ENCODE measurements around the gene ZGRF1. TPM values are rescaled to one million over a fixed set of nuclear protein-coding genes. Genes with fewer than 3 reads are reported as not detected.

ZGRF1 gene
- total and polyA plus RNA-seq, 10 of the 15 experiments (the other 5 are each of a cell fraction or from before 2014, with no cell fraction given), result 8.5 to 32.1 (median 20.1) TPM

DNA sequence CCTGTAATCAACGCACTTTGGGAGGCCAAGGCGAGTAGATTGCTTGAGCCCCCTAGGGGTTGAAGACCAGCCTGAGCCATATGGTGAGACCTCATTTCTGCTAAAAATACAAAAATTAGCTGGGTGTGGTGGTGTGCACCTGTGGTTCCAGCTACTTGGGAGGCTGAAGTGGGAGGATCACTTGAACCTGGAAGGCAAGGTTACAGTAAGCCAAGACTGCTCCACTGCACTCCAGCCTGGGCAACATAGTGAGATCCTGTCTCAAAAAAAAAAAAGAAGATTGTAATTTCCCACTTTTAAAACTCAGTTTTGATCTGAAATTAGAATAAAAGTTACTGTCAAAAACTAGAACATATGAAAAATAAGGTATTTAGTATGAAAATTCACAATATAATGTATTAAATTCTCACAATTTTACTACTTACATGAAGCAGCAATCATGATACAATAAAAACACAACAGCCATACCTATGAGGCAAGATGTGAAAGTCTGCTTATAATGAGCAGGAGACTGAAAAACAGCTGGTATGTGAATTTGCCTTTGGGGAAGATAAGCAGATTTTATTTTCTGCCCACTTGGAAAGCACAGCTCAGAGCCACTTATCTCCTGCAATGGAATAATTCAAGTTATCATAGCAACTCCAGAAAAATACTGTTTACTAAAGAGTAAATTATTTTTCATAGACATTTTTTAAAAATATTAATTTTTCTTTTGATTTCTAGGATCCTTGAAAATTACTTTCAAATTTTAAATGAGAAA is 50.6 kb downstream of the ZGRF1 start:
- Histone ChIP-seq H4K20me1 (ENCODE audit: control insufficient read depth, insufficient read depth) (no peaks in the 10 kb centered on the region), H3K27ac (ENCODE audit: control insufficient read depth, insufficient read depth) (no peak overlapping the region), H3K9me3 (replicated peaks; ENCODE audit: control insufficient read depth, insufficient read depth, low read length) (no peaks in the 10 kb centered on the region), H3K9ac (ENCODE audit: control insufficient read depth, insufficient read depth, low read length) (no peak overlapping the region), H3K4me2 (ENCODE audit: control insufficient read depth, insufficient read depth) (no peak overlapping the region), H2AFZ (ENCODE audit: control insufficient read depth, low read depth, low read length) (no peak overlapping the region), H3K79me2 (ENCODE audit: control insufficient read depth, insufficient read depth, low read length) (no peaks in the 10 kb centered on the region), H3K36me3 (ENCODE audit: control insufficient read depth in 2 of 2, insufficient read depth in 2 of 2, low read length in 1 of 2) (peaks cover 0 to 7% of the 10 kb centered on the region in 2 experiments; a peak in 3 of 4 replicates), H3K4me1 (ENCODE audit: control insufficient read depth, insufficient read depth, low read length) (no peaks in the 10 kb centered on the region), H3K4me3 (no peak overlapping the region), H3K27me3 (replicated peaks in 1 of 2; ENCODE audit: control insufficient read depth in 2 of 2, insufficient read depth in 2 of 2, low read length in 1 of 2) (no peaks in the 10 kb centered on the region)
- SMC1A ChIA-PET (ENCODE audit: uncharacterized antibody, unreplicated experiment), result interaction anchor here (0.5 to 1.3 kb wide), 5 partner anchors 12 to 101 kb away, joined by 3 to 4 read pairs (median 3); no protein-coding TSS in a partner anchor
- in situ Hi-C loops (cut with MboI) (no loop called here), intact Hi-C loops (cut with micrococcal nuclease; ENCODE audit: unreplicated experiment) (no loop called here)
- CTCF ChIA-PET, result interaction anchor here (0.6 to 2.7 kb wide), 10 partner anchors 15 to 714 kb away, joined by 3 to 9 read pairs (median 4); no protein-coding TSS in a partner anchor
- ATAC-seq, result no peak
- 100% methylated on average over 2 of the region's 2 CpGs for WGBS (ENCODE audit: insufficient coverage, insufficient replicate concordance, low lambda C conversion rate, missing lambda C conversion rate)
- RAD21 ChIA-PET (ENCODE audit: unreplicated experiment), result no interaction called here
- DNase-seq (ENCODE audit: low read depth, low spot score), result no peak
- POLR2A ChIA-PET, result no interaction called here
- BruUV-seq (replicated peaks), result no TSS peak
- no peak for FAIRE-seq
- TF ChIP-seq, protein P1, sequence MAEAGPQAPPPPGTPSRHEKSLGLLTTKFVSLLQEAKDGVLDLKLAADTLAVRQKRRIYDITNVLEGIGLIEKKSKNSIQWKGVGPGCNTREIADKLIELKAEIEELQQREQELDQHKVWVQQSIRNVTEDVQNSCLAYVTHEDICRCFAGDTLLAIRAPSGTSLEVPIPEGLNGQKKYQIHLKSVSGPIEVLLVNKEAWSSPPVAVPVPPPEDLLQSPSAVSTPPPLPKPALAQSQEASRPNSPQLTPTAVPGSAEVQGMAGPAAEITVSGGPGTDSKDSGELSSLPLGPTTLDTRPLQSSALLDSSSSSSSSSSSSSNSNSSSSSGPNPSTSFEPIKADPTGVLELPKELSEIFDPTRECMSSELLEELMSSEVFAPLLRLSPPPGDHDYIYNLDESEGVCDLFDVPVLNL (IDR thresholded peaks at IDR 0.05; ENCODE audit: low read depth, low read length), result no peak
- TF ChIP-seq POLR2AphosphoS5 (IDR thresholded peaks at IDR 0.05; ENCODE audit: low read length), result no peak
- no peak for TF ChIP-seq SIX5 (IDR thresholded peaks at IDR 0.05; ENCODE audit: low read depth, low read length, severe bottlenecking)
- TF ChIP-seq, protein P2, sequence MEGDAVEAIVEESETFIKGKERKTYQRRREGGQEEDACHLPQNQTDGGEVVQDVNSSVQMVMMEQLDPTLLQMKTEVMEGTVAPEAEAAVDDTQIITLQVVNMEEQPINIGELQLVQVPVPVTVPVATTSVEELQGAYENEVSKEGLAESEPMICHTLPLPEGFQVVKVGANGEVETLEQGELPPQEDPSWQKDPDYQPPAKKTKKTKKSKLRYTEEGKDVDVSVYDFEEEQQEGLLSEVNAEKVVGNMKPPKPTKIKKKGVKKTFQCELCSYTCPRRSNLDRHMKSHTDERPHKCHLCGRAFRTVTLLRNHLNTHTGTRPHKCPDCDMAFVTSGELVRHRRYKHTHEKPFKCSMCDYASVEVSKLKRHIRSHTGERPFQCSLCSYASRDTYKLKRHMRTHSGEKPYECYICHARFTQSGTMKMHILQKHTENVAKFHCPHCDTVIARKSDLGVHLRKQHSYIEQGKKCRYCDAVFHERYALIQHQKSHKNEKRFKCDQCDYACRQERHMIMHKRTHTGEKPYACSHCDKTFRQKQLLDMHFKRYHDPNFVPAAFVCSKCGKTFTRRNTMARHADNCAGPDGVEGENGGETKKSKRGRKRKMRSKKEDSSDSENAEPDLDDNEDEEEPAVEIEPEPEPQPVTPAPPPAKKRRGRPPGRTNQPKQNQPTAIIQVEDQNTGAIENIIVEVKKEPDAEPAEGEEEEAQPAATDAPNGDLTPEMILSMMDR (IDR thresholded peaks at IDR 0.05 in 2 of 3, conservative IDR thresholded peaks at IDR 0.05 in 1 of 3; ENCODE audit: control insufficient read depth in 2 of 3, extremely low read depth in 1 of 3, insufficient read depth in 1 of 3, low read depth in 3 of 3, low read length in 3 of 3), result no peak
- TF ChIP-seq RB1 (IDR thresholded peaks at IDR 0.05; ENCODE audit: borderline replicate concordance), result no peak
- TF ChIP-seq TARDBP (IDR thresholded peaks at IDR 0.05; ENCODE audit: borderline replicate concordance), result no peak
- TF ChIP-seq EZH2 (IDR thresholded peaks at IDR 0.05; ENCODE audit: borderline replicate concordance, control insufficient read depth, low read depth, low read length), result no peak
- no peak for TF ChIP-seq ZZZ3 (IDR thresholded peaks at IDR 0.05; ENCODE audit: control insufficient read depth, insufficient read length, low read depth)
- TF ChIP-seq, protein P3, sequence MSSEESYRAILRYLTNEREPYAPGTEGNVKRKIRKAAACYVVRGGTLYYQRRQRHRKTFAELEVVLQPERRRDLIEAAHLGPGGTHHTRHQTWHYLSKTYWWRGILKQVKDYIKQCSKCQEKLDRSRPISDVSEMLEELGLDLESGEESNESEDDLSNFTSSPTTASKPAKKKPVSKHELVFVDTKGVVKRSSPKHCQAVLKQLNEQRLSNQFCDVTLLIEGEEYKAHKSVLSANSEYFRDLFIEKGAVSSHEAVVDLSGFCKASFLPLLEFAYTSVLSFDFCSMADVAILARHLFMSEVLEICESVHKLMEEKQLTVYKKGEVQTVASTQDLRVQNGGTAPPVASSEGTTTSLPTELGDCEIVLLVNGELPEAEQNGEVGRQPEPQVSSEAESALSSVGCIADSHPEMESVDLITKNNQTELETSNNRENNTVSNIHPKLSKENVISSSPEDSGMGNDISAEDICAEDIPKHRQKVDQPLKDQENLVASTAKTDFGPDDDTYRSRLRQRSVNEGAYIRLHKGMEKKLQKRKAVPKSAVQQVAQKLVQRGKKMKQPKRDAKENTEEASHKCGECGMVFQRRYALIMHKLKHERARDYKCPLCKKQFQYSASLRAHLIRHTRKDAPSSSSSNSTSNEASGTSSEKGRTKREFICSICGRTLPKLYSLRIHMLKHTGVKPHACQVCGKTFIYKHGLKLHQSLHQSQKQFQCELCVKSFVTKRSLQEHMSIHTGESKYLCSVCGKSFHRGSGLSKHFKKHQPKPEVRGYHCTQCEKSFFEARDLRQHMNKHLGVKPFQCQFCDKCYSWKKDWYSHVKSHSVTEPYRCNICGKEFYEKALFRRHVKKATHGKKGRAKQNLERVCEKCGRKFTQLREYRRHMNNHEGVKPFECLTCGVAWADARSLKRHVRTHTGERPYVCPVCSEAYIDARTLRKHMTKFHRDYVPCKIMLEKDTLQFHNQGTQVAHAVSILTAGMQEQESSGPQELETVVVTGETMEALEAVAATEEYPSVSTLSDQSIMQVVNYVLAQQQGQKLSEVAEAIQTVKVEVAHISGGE (CRISPR knock-in tag; IDR thresholded peaks at IDR 0.05), result no peak
- no peak for TF ChIP-seq RFX5 (IDR thresholded peaks at IDR 0.05; ENCODE audit: low read depth, low read length)

All from GM12878 (cell line).